ENCODE data around the gene GET4.

GET4 gene

DNA sequence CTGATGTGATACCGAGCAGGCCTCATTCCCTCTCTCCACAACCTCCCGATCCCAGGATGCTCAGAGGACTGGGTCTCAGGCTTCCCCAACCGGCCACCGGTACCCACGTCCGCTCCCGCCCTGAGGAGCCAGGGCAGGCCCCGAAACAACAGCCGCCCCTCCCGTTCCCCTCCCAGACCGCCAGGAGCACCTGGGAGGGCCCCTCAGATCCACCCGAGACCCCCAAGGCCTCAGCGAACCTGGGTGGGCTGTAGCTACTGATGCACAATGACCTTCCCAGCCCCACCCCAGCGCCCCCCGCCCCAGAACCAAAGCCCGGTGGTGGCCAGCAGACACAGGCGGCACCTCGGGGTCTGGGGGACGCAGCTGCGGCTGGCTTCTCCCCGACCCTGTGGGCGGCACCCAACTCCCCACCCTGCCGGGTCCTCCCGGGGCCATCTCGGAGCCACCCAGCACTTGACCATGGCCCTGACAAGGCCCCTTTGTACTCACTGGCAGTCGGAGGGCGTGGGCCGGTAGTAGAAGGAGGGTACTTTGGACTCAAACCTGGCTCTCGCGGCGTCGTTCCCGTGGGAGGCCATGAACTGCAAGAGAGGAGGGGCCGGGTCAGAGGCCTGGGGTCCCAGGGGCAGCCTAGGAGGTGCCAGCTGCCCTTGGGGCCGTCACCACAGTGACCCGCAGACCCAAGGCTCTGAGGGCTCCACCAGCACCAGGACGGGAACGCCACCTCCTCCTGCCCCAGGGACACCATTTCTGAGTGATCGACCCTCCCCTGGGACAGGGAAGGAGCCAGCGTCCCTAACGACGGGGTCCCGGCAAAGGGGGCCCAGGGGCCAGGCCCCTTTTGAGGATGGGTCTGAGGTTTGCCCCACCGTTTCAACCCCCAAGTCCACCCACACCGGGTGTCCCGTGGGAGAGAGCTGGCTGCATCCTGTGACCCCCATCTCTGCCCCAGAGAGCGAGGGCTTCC, 50.0 kb downstream of the GET4 start:
- peak overlapping the region; percentile 13 to 39 for H3K4me3 ChIP-seq (ENCODE audit: low read length in 2 of 2)
- H3K27me3 ChIP-seq (ENCODE audit: control insufficient read depth in 2 of 2, insufficient read depth in 2 of 2, low read length in 2 of 2), result no peaks in the 10 kb centered on the region
- peak overlapping the region; percentile 52 to 82 for H3K9ac ChIP-seq (ENCODE audit: low read depth in 1 of 2, low read length in 2 of 2)
- peak overlapping the region; percentile 94 to 98 for H3K27ac ChIP-seq (ENCODE audit: low read depth in 2 of 2, low read length in 2 of 2)
- H3K4me1 ChIP-seq (ENCODE audit: control insufficient read depth in 2 of 2, insufficient read depth in 2 of 2, low read length in 2 of 2), result peaks cover 54 to 56% of the 10 kb centered on the region in 2 donors
- peaks cover 3% of the 10 kb centered on the region in 2 donors for H3K36me3 ChIP-seq (ENCODE audit: control insufficient read depth in 2 of 2, insufficient read depth in 2 of 2, low read length in 2 of 2)
- no peaks in the 10 kb centered on the region for H3K9me3 ChIP-seq (ENCODE audit: control insufficient read depth in 2 of 2, low read length in 2 of 2)

DNA sequence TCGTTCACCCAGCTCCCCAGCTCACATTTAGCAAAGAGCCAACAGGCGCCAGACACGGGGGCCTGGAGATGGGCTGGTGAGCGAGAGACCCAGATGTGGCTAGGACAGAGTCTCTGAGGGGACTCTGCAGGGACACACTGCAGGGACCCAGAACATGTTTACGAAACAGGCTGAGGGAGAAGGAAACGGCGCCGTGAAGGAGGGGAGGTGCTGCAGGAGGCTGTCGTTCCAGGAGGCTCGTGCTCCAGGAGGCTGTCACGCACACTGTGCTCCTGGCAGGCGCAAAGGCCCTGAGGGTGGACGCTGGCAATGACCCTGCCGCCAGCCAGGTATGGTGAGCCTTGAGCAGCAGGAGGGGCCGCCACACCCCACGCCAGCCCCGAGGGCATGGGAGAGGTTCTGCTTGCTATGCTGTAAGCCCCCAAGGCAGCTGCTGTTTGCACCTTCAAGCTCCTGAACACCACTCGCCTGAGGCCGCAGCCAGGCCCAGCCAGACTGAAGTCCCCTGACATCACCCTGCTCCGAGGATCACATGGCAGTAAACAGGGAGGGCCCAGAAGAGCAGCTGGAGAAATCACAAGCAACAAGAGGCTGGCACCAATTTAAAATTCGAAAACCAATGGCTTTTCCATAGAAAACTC, 50.8 kb downstream of the GET4 start:
- peaks cover 46 to 48% of the 10 kb centered on the region in 2 donors for H3K4me1 ChIP-seq (ENCODE audit: control insufficient read depth in 2 of 2, insufficient read depth in 2 of 2, low read length in 2 of 2)
- H3K4me3 ChIP-seq (ENCODE audit: low read length in 2 of 2), result peak overlapping the region in 1 of 2 donors; percentile 39
- peaks cover 3% of the 10 kb centered on the region in 2 donors for H3K36me3 ChIP-seq (ENCODE audit: control insufficient read depth in 2 of 2, insufficient read depth in 2 of 2, low read length in 2 of 2)
- H3K9ac ChIP-seq (ENCODE audit: low read depth in 1 of 2, low read length in 2 of 2), result peak overlapping the region; percentile 48 to 82
- no peaks in the 10 kb centered on the region for H3K9me3 ChIP-seq (ENCODE audit: control insufficient read depth in 2 of 2, low read length in 2 of 2)
- H3K27ac ChIP-seq (ENCODE audit: low read depth in 2 of 2, low read length in 2 of 2), result peak overlapping the region; percentile 94 to 98
- no peaks in the 10 kb centered on the region for H3K27me3 ChIP-seq (ENCODE audit: control insufficient read depth in 2 of 2, insufficient read depth in 2 of 2, low read length in 2 of 2)

- Histone ChIP-seq H3K4me3 (ENCODE audit: low read length in 2 of 2) (no peak overlapping the region), H3K4me1 (ENCODE audit: control insufficient read depth in 2 of 2, insufficient read depth in 2 of 2, low read length in 2 of 2) (peaks cover 30 to 32% of the 10 kb centered on the region in 2 donors), H3K27me3 (ENCODE audit: control insufficient read depth in 2 of 2, insufficient read depth in 2 of 2, low read length in 2 of 2) (no peaks in the 10 kb centered on the region), H3K36me3 (ENCODE audit: control insufficient read depth in 2 of 2, insufficient read depth in 2 of 2, low read length in 2 of 2) (peaks cover 3 to 6% of the 10 kb centered on the region in 2 donors), H3K27ac (ENCODE audit: low read depth in 2 of 2, low read length in 2 of 2) (peak overlapping the region; percentile 39 to 57), H3K9me3 (ENCODE audit: control insufficient read depth in 2 of 2, low read length in 2 of 2) (no peaks in the 10 kb centered on the region), H3K9ac (ENCODE audit: low read depth in 1 of 2, low read length in 2 of 2) (no peak overlapping the region)
Observed at GRCh38 chr7:929311-929711, 53.0 kb downstream of the GET4 start.

- Histone ChIP-seq H3K4me1 (ENCODE audit: control insufficient read depth in 2 of 2, insufficient read depth in 2 of 2, low read length in 2 of 2) (peaks cover 13 to 16% of the 10 kb centered on the region in 2 donors), H3K4me3 (ENCODE audit: low read length in 2 of 2) (no peak overlapping the region), H3K27ac (ENCODE audit: low read depth in 2 of 2, low read length in 2 of 2) (no peak overlapping the region), H3K36me3 (ENCODE audit: control insufficient read depth in 2 of 2, insufficient read depth in 2 of 2, low read length in 2 of 2) (peaks cover 6 to 9% of the 10 kb centered on the region in 2 donors), H3K27me3 (ENCODE audit: control insufficient read depth in 2 of 2, insufficient read depth in 2 of 2, low read length in 2 of 2) (no peaks in the 10 kb centered on the region), H3K9ac (ENCODE audit: low read depth in 1 of 2, low read length in 2 of 2) (no peak overlapping the region), H3K9me3 (ENCODE audit: control insufficient read depth in 2 of 2, low read length in 2 of 2) (no peaks in the 10 kb centered on the region)
Observed at GRCh38 chr7:930975-931758, 54.8 kb downstream of the GET4 start.

DNA sequence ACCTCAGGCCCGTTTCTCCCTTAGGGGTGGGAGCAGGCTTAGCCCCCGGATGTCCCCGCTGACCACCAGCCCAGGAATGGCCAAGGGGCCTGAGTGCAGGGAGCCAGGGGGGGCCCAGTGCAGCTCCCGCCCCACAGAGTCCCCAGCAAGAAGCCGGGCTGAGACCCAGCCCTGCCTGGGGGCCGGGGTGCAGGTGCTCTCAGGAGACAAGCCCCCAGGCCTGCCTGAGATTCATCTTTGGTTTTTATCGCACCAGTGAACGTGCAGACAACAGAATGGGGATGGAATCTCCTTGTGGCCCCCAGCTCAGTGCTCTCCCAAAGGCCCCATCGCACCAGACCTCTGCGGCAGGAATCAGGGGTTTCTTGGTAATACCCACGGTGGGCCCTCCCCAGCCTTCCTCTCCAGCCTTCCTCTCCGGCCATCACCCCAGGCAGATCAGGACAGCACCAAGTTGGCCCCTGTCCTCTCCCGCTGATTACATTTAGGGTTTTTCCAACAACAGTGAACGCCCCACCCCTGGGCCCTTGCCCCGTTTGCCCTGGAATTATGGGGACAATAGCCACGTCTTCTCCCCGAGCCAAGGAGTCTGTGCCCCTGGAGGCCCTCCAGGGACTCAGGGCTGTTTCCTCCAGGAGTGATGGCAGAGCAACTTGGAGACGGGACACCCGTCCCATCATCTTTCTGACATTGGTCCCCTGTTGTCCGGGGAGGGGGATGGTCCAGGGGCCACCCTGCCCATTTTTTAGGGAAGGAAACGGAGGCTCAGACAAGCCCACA, 55.7 kb downstream of the GET4 start:
- Histone ChIP-seq H3K4me1 (ENCODE audit: control insufficient read depth in 2 of 2, insufficient read depth in 2 of 2, low read length in 2 of 2) (peaks cover 6 to 9% of the 10 kb centered on the region in 2 donors), H3K36me3 (ENCODE audit: control insufficient read depth in 2 of 2, insufficient read depth in 2 of 2, low read length in 2 of 2) (peaks cover 6 to 9% of the 10 kb centered on the region in 2 donors), H3K4me3 (ENCODE audit: low read length in 2 of 2) (no peak overlapping the region), H3K27ac (ENCODE audit: low read depth in 2 of 2, low read length in 2 of 2) (no peak overlapping the region), H3K9ac (ENCODE audit: low read depth in 1 of 2, low read length in 2 of 2) (no peak overlapping the region), H3K27me3 (ENCODE audit: control insufficient read depth in 2 of 2, insufficient read depth in 2 of 2, low read length in 2 of 2) (no peaks in the 10 kb centered on the region), H3K9me3 (ENCODE audit: control insufficient read depth in 2 of 2, low read length in 2 of 2) (no peaks in the 10 kb centered on the region)

DNA sequence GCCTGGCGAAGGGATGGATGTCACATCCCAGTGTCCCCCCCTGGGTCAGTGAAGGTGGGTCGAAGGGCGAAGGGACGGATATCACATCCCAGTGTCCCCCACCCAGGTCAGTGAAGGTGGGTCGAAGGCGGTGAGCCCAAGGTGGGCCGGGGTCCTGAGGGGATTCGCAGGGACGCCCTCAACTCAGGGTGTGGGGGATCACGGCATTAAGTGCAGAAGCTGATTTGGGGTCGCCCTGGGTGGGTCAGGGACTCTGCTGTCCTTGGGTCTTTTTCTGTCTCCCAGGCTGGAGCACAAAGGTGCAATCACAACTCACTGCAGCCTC, 56.3 kb downstream of the GET4 start:
- peaks cover under 1 to 5% of the 10 kb centered on the region in 2 donors for H3K4me1 ChIP-seq (ENCODE audit: control insufficient read depth in 2 of 2, insufficient read depth in 2 of 2, low read length in 2 of 2)
- H3K36me3 ChIP-seq (ENCODE audit: control insufficient read depth in 2 of 2, insufficient read depth in 2 of 2, low read length in 2 of 2), result peaks cover 6 to 9% of the 10 kb centered on the region in 2 donors
- no peak overlapping the region for H3K27ac ChIP-seq (ENCODE audit: low read depth in 2 of 2, low read length in 2 of 2)
- no peak overlapping the region for H3K9ac ChIP-seq (ENCODE audit: low read depth in 1 of 2, low read length in 2 of 2)
- no peaks in the 10 kb centered on the region for H3K9me3 ChIP-seq (ENCODE audit: control insufficient read depth in 2 of 2, low read length in 2 of 2)
- no peak overlapping the region for H3K4me3 ChIP-seq (ENCODE audit: low read length in 2 of 2)
- H3K27me3 ChIP-seq (ENCODE audit: control insufficient read depth in 2 of 2, insufficient read depth in 2 of 2, low read length in 2 of 2), result no peaks in the 10 kb centered on the region

DNA sequence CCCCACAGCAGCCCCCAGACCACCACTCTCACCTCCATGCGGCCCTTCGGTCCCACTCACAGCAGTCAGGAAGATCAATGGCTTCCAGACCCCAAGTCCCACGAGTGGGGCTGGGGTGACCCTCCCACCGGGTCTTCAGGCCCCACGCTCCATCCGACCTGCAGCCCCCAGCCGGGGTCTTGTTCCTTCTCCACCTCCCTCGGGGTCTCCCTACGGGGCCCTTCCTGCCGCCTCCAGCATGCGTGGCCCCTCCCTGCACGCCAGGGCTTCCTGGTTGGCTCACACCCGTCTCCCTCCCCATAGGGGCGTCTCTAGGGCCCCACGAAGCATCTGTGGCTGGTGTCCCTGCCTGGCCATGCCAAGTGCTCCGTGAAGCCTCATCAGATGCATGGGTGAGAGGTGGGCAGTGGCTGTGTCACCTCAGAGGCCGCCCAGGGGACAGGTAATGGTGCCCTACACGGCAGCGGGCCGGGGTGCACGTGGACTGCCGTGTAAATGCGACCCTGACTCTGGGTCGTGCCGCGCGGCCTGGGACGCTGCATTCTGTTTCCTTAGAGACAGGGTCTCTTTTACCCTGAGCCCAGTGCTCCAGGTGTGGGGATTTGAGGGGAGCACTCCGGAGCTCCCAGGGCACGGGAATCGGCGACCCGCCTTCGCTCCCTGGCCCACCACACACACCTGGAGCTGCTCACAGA, 58.3 kb downstream of the GET4 start:
- no peaks in the 10 kb centered on the region for H3K4me1 ChIP-seq (ENCODE audit: control insufficient read depth in 2 of 2, insufficient read depth in 2 of 2, low read length in 2 of 2)
- H3K4me3 ChIP-seq (ENCODE audit: low read length in 2 of 2), result no peak overlapping the region
- no peaks in the 10 kb centered on the region for H3K27me3 ChIP-seq (ENCODE audit: control insufficient read depth in 2 of 2, insufficient read depth in 2 of 2, low read length in 2 of 2)
- peaks cover 3 to 6% of the 10 kb centered on the region in 2 donors for H3K36me3 ChIP-seq (ENCODE audit: control insufficient read depth in 2 of 2, insufficient read depth in 2 of 2, low read length in 2 of 2)
- H3K27ac ChIP-seq (ENCODE audit: low read depth in 2 of 2, low read length in 2 of 2), result no peak overlapping the region
- H3K9me3 ChIP-seq (ENCODE audit: control insufficient read depth in 2 of 2, low read length in 2 of 2), result no peaks in the 10 kb centered on the region
- no peak overlapping the region for H3K9ac ChIP-seq (ENCODE audit: low read depth in 1 of 2, low read length in 2 of 2)

DNA sequence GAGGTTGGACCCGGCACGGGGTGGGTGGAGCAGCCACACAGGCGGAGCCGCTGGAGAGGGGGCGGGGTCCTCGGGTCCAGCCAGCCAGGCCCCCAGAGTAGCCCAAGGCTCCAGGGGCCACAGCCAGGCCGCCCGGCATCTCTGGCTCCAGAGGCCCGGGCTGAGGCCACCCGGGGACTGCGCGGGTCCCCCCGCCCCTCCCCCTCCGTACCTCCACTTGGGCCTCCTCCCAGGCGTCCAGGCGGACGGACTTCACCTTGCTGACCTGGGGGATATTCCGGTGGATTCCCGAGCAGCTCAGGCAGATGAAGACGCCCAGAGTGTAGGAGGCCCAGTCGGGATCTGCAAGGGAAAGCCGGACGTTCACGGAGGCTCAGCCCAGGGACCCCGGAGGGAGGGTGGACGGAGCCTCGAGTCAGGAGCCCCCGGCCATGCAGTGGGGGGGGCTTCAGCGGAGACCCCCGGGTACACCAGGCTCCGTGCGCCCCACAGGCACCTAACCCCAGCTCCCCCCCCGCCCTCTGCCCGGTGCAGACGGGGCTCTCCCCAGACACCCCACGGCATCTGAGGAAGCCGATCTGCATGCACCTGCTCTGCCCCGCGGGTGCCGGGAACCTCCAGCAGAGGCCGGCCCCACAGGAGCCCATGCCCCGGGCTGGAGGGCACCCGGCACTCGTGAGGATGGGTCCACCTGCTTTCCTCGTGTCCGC, 59.0 kb downstream of the GET4 start:
- peaks cover 3 to 6% of the 10 kb centered on the region in 2 donors for H3K36me3 ChIP-seq (ENCODE audit: control insufficient read depth in 2 of 2, insufficient read depth in 2 of 2, low read length in 2 of 2)
- H3K4me3 ChIP-seq (ENCODE audit: low read length in 2 of 2), result no peak overlapping the region
- H3K27ac ChIP-seq (ENCODE audit: low read depth in 2 of 2, low read length in 2 of 2), result no peak overlapping the region
- H3K9ac ChIP-seq (ENCODE audit: low read depth in 1 of 2, low read length in 2 of 2), result no peak overlapping the region
- no peaks in the 10 kb centered on the region for H3K4me1 ChIP-seq (ENCODE audit: control insufficient read depth in 2 of 2, insufficient read depth in 2 of 2, low read length in 2 of 2)
- H3K27me3 ChIP-seq (ENCODE audit: control insufficient read depth in 2 of 2, insufficient read depth in 2 of 2, low read length in 2 of 2), result no peaks in the 10 kb centered on the region
- no peaks in the 10 kb centered on the region for H3K9me3 ChIP-seq (ENCODE audit: control insufficient read depth in 2 of 2, low read length in 2 of 2)

All from mucosa of rectum (tissue), 2 donors.